Spinal cord (tissue), 10 donors: ENCODE data around the gene MYO1D. TPM values are rescaled to one million over a fixed set of nuclear protein-coding genes. Genes with fewer than 3 reads are reported as not detected.
A peak's percentile ranks its signal among the peaks of the same experiment; 100 is the strongest.

Experiments
- DNase-seq, 6 donors: peaks; one replicate each; pipeline versions ENCODE4 v3.0.0 to v3.0.0-alpha.2; 2013 to 2015; ENCODE audit warnings: low spot score in 6 of 6, low read depth in 4 of 6
- H3K27ac ChIP-seq: one replicate; pipeline ENCODE4 v1.5.1; 2013; ENCODE audit warnings: low read depth, low read length, control low read depth
- H3K27me3 ChIP-seq: one replicate; pipeline ENCODE4 v1.6.1; 2013; ENCODE audit warnings: low read length; ENCODE audit not compliant: control insufficient read depth, insufficient read depth
- H3K36me3 ChIP-seq: one replicate; pipeline ENCODE4 v1.6.1; 2013; ENCODE audit warnings: low read length; ENCODE audit not compliant: control insufficient read depth, insufficient read depth
- H3K4me1 ChIP-seq: one replicate; pipeline ENCODE4 v1.6.1; 2013; ENCODE audit warnings: low read length; ENCODE audit not compliant: control insufficient read depth, insufficient read depth
- H3K4me3 ChIP-seq: one replicate; pipeline ENCODE4 v1.5.1; 2013; ENCODE audit warnings: low read depth, low read length, control low read depth
- H3K9me3 ChIP-seq: one replicate; pipeline ENCODE4 v1.6.1; 2013; ENCODE audit warnings: low read length; ENCODE audit not compliant: control insufficient read depth, insufficient read depth
- whole genome bisulfite sequencing: methylation state at CpG from one replicate; pipeline ENCODE4 v1.1.5; 2013; ENCODE audit warnings: missing lambda C conversion rate; ENCODE audit not compliant: insufficient coverage; 5-methylcytosine and 5-hydroxymethylcytosine counted together
- polyA plus RNA-seq, 2 donors: library from polyadenylated mRNA; unstranded; fragments of 120-200 nt; gene quantifications; one replicate each; pipeline ENCODE4 v1.2.1, GENCODE V29; 2013; ENCODE audit not compliant: insufficient read length in 2 of 2
- total RNA-seq, 2 donors: library from RNA; depleted of rRNA in 1 of 2; stranded (reverse); fragments of 120-200 nt in 1 of 2; fragments of >200 nt in 1 of 2; gene quantifications; one replicate each; pipeline versions ENCODE4 v1.2.3 to v1.2.4, GENCODE V29; 2013 to 2014
- donor health status: healthy.

Gene MYO1D
- total and polyA plus RNA-seq, 4 donors = 5.0 to 29.1 (median 9.2) TPM

GRCh38 chr17:32558997-32559650, 317.8 kb downstream of the MYO1D start:
- DNase-seq = no peak
- no peaks in the 10 kb centered on the region for H3K4me1 ChIP-seq
- H3K27me3 ChIP-seq = no peaks in the 10 kb centered on the region
- no peaks in the 10 kb centered on the region for H3K9me3 ChIP-seq
- no peaks in the 10 kb centered on the region for H3K36me3 ChIP-seq
- no peak overlapping the region for H3K27ac ChIP-seq
- no peak overlapping the region for H3K4me3 ChIP-seq
- 75% methylated on average over 2 of the region's 4 CpGs for WGBS

- Histone ChIP-seq H3K9me3 (no peaks in the 10 kb centered on the region), H3K4me1 (no peaks in the 10 kb centered on the region), H3K27ac (no peak overlapping the region), H3K36me3 (no peaks in the 10 kb centered on the region), H3K4me3 (no peak overlapping the region), H3K27me3 (no peaks in the 10 kb centered on the region)
- no peak for DNase-seq
- WGBS = no CpG with 5 or more reads among the region's 6 CpGs
Observed at GRCh38 chr17:32558326-32558955, 318.5 kb downstream of the MYO1D start.

GRCh38 chr17:32555611-32556310, 321.2 kb downstream of the MYO1D start:
- Histone ChIP-seq H3K27ac (no peak overlapping the region), H3K9me3 (no peaks in the 10 kb centered on the region), H3K27me3 (no peaks in the 10 kb centered on the region), H3K36me3 (no peaks in the 10 kb centered on the region), H3K4me1 (no peaks in the 10 kb centered on the region), H3K4me3 (no peak overlapping the region)
- 94% methylated on average over 9 of the region's 12 CpGs for WGBS
- DNase-seq = no peak

GRCh38 chr17:32553168-32553567, 323.8 kb downstream of the MYO1D start:
- Histone ChIP-seq H3K4me1 (no peaks in the 10 kb centered on the region), H3K9me3 (no peaks in the 10 kb centered on the region), H3K36me3 (no peaks in the 10 kb centered on the region), H3K4me3 (no peak overlapping the region), H3K27me3 (no peaks in the 10 kb centered on the region), H3K27ac (no peak overlapping the region)
- WGBS = 76% methylated on average over 3 of the region's 3 CpGs
- no peak for DNase-seq

- H3K36me3 ChIP-seq = no peaks in the 10 kb centered on the region
- H3K4me1 ChIP-seq = no peaks in the 10 kb centered on the region
- DNase-seq = no peak
- H3K27ac ChIP-seq = no peak overlapping the region
- no peak overlapping the region for H3K4me3 ChIP-seq
- no peaks in the 10 kb centered on the region for H3K27me3 ChIP-seq
- no peaks in the 10 kb centered on the region for H3K9me3 ChIP-seq
Observed at GRCh38 chr17:32552280-32552679, 324.6 kb downstream of the MYO1D start.

- H3K4me3 ChIP-seq = no peak overlapping the region
- no peak for DNase-seq
- no peaks in the 10 kb centered on the region for H3K36me3 ChIP-seq
- H3K9me3 ChIP-seq = no peaks in the 10 kb centered on the region
- H3K27ac ChIP-seq = no peak overlapping the region
- H3K27me3 ChIP-seq = no peaks in the 10 kb centered on the region
- 91% methylated on average over 4 of the region's 8 CpGs for WGBS
- H3K4me1 ChIP-seq = no peaks in the 10 kb centered on the region
Observed at GRCh38 chr17:32551186-32551955, 325.6 kb downstream of the MYO1D start.

GRCh38 chr17:32549559-32549958, 327.4 kb downstream of the MYO1D start:
- Histone ChIP-seq H3K27me3 (no peaks in the 10 kb centered on the region), H3K9me3 (no peaks in the 10 kb centered on the region), H3K4me1 (peaks cover 9% of the 10 kb centered on the region), H3K27ac (no peak overlapping the region), H3K36me3 (no peaks in the 10 kb centered on the region), H3K4me3 (no peak overlapping the region)
- WGBS = 83% methylated on average over 1 of the region's 3 CpGs
- DNase-seq = no peak

GRCh38 chr17:32546031-32546444, 330.9 kb downstream of the MYO1D start:
- peak overlapping the region; percentile 69 for H3K27ac ChIP-seq
- H3K27me3 ChIP-seq = no peaks in the 10 kb centered on the region
- H3K4me3 ChIP-seq = no peak overlapping the region
- whole genome bisulfite sequencing = 1% methylated on average over 7 of the region's 8 CpGs
- no peaks in the 10 kb centered on the region for H3K9me3 ChIP-seq
- H3K36me3 ChIP-seq = no peaks in the 10 kb centered on the region
- H3K4me1 ChIP-seq = peaks cover 9% of the 10 kb centered on the region
- peak; percentile 64 to 96 (median 77) for DNase-seq

- no peaks in the 10 kb centered on the region for H3K36me3 ChIP-seq
- 69% methylated on average over 4 of the region's 7 CpGs for WGBS
- no peak overlapping the region for H3K4me3 ChIP-seq
- H3K27ac ChIP-seq = no peak overlapping the region
- H3K4me1 ChIP-seq = peaks cover 9% of the 10 kb centered on the region
- no peaks in the 10 kb centered on the region for H3K27me3 ChIP-seq
- no peak for DNase-seq
- H3K9me3 ChIP-seq = no peaks in the 10 kb centered on the region
Observed at GRCh38 chr17:32542186-32542585, 334.7 kb downstream of the MYO1D start.
